IPS-18a (cell line): Measurements from ENCODE around the gene SZT2.
"Not testable (repeated sequence)": the region's sequence is repeated elsewhere in the genome, so short reads cannot be mapped to it uniquely, and the experiment has no call there.

Experiments used
- H3K27ac ChIP-seq: one replicate; pipeline ENCODE4 v1.5.1; 2013; ENCODE audit warnings: low read length
- H3K27me3 ChIP-seq: one replicate; pipeline ENCODE4 v1.6.1; 2013; ENCODE audit warnings: mild to moderate bottlenecking, low read length; ENCODE audit not compliant: control insufficient read depth, insufficient read depth
- H3K36me3 ChIP-seq: one replicate; pipeline ENCODE4 v1.6.1; 2013; ENCODE audit warnings: low read depth, low read length; ENCODE audit not compliant: control insufficient read depth
- H3K4me1 ChIP-seq: one replicate; pipeline ENCODE4 v1.6.1; 2013; ENCODE audit warnings: low read depth, low read length; ENCODE audit not compliant: control insufficient read depth
- H3K4me3 ChIP-seq: one replicate; pipeline ENCODE4 v1.5.1; 2013; ENCODE audit warnings: low read length
- H3K9ac ChIP-seq: one replicate; pipeline ENCODE4 v1.6.1; 2013; ENCODE audit warnings: mild to moderate bottlenecking, low read length, moderate library complexity
- H3K9me3 ChIP-seq: one replicate; pipeline ENCODE4 v1.6.1; 2013; ENCODE audit warnings: low read depth, low read length; ENCODE audit not compliant: control insufficient read depth

Gene SZT2

GRCh38 chr1:43473463-43473862 lies 83.8 kb downstream of the SZT2 start:
- no peak overlapping the region for H3K4me3 ChIP-seq

GRCh38 chr1:43475611-43476401 lies 86.1 kb downstream of the SZT2 start:
- H3K9ac ChIP-seq, H3K27ac ChIP-seq, H3K4me1 ChIP-seq, H3K27me3 ChIP-seq, H3K4me3 ChIP-seq, H3K9me3 ChIP-seq, H3K36me3 ChIP-seq: not testable (repeated sequence)

More at GRCh38 chr1:43473463-43473862, 83.8 kb downstream of the SZT2 start:
- H3K9ac ChIP-seq: no peak overlapping the region
- H3K36me3 ChIP-seq: no peaks in the 10 kb centered on the region
- no peak overlapping the region for H3K27ac ChIP-seq
- no peaks in the 10 kb centered on the region for H3K27me3 ChIP-seq
- no peaks in the 10 kb centered on the region for H3K9me3 ChIP-seq
- H3K4me1 ChIP-seq: peaks cover 4% of the 10 kb centered on the region

- Histone ChIP-seq H3K9ac (no peak overlapping the region), H3K27ac (no peak overlapping the region), H3K9me3 (no peaks in the 10 kb centered on the region), H3K4me3 (no peak overlapping the region), H3K36me3 (no peaks in the 10 kb centered on the region), H3K4me1 (no peaks in the 10 kb centered on the region), H3K27me3 (no peaks in the 10 kb centered on the region)
Measured at GRCh38 chr1:43477716-43478115, 88.0 kb downstream of the SZT2 start.

- Histone ChIP-seq H3K36me3 (no peaks in the 10 kb centered on the region), H3K9me3 (no peaks in the 10 kb centered on the region), H3K27me3 (no peaks in the 10 kb centered on the region), H3K9ac (no peak overlapping the region), H3K4me1 (no peaks in the 10 kb centered on the region), H3K4me3 (no peak overlapping the region), H3K27ac (no peak overlapping the region)
Measured at GRCh38 chr1:43479414-43479813, 89.7 kb downstream of the SZT2 start.

- Histone ChIP-seq H3K36me3 (no peaks in the 10 kb centered on the region), H3K4me1 (no peaks in the 10 kb centered on the region), H3K4me3 (no peak overlapping the region), H3K9ac (no peak overlapping the region), H3K27ac (no peak overlapping the region), H3K9me3 (no peaks in the 10 kb centered on the region), H3K27me3 (no peaks in the 10 kb centered on the region)
Measured at GRCh38 chr1:43481491-43481890, 91.8 kb downstream of the SZT2 start.

- H3K9me3 ChIP-seq: no peaks in the 10 kb centered on the region
- H3K4me1 ChIP-seq: no peaks in the 10 kb centered on the region
- H3K36me3 ChIP-seq: no peaks in the 10 kb centered on the region
- H3K4me3 ChIP-seq: no peak overlapping the region
- no peak overlapping the region for H3K9ac ChIP-seq
- no peak overlapping the region for H3K27ac ChIP-seq
- H3K27me3 ChIP-seq: no peaks in the 10 kb centered on the region
Measured at GRCh38 chr1:43482215-43482614, 92.5 kb downstream of the SZT2 start.

GRCh38 chr1:43484367-43484766 lies 94.7 kb downstream of the SZT2 start:
- no peak overlapping the region for H3K9ac ChIP-seq
- H3K27ac ChIP-seq: no peak overlapping the region
- no peak overlapping the region for H3K4me3 ChIP-seq
- H3K36me3 ChIP-seq: no peaks in the 10 kb centered on the region
- H3K4me1 ChIP-seq: no peaks in the 10 kb centered on the region
- no peaks in the 10 kb centered on the region for H3K9me3 ChIP-seq
- no peaks in the 10 kb centered on the region for H3K27me3 ChIP-seq

- H3K9me3 ChIP-seq: no peaks in the 10 kb centered on the region
- no peaks in the 10 kb centered on the region for H3K27me3 ChIP-seq
Measured at GRCh38 chr1:43488165-43488564, 98.5 kb downstream of the SZT2 start.

GRCh38 chr1:43491061-43491460 lies 101.4 kb downstream of the SZT2 start:
- Histone ChIP-seq H3K4me3 (no peak overlapping the region), H3K27ac (no peak overlapping the region), H3K9ac (no peak overlapping the region), H3K27me3 (no peaks in the 10 kb centered on the region), H3K9me3 (no peaks in the 10 kb centered on the region), H3K36me3 (no peaks in the 10 kb centered on the region), H3K4me1 (peaks cover 13% of the 10 kb centered on the region)

More at GRCh38 chr1:43488165-43488564, 98.5 kb downstream of the SZT2 start:
- Histone ChIP-seq H3K27ac (no peak overlapping the region), H3K9ac (no peak overlapping the region), H3K36me3 (no peaks in the 10 kb centered on the region), H3K4me1 (no peaks in the 10 kb centered on the region), H3K4me3 (no peak overlapping the region)

- H3K27ac ChIP-seq: no peak overlapping the region
- no peaks in the 10 kb centered on the region for H3K9me3 ChIP-seq
- H3K36me3 ChIP-seq: no peaks in the 10 kb centered on the region
- H3K4me3 ChIP-seq: no peak overlapping the region
- no peak overlapping the region for H3K9ac ChIP-seq
- H3K27me3 ChIP-seq: no peaks in the 10 kb centered on the region
- H3K4me1 ChIP-seq: peaks cover 13% of the 10 kb centered on the region
Measured at GRCh38 chr1:43492826-43493225, 103.1 kb downstream of the SZT2 start.

- Histone ChIP-seq H3K4me1 (peaks cover 13% of the 10 kb centered on the region), H3K36me3 (no peaks in the 10 kb centered on the region), H3K27me3 (no peaks in the 10 kb centered on the region), H3K4me3 (peak overlapping the region; percentile 23), H3K9ac (peak overlapping the region; percentile 11), H3K27ac (no peak overlapping the region), H3K9me3 (no peaks in the 10 kb centered on the region)
Measured at GRCh38 chr1:43493661-43494450, 104.2 kb downstream of the SZT2 start.
